ENCODE measurements around the gene GRAMD1A.

Gene GRAMD1A

DNA sequence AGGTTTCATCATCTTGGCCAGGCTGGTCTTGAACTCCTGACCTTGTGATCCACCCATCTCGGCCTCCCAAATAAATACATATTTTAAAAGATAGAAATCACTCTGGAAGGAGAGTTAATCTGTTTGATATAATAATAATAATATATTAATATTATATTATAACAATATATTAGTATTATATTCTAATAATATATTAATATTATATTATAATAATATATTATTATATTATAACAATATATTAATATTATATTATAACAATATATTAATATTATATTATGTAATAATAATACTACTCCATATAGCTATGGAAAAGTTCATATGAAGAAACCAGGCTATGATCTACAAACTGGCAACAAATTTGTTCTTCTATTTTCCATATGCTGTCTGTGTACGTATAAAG is 58.2 kb downstream of the GRAMD1A start:
- DNase-seq, result no peak

GRCh38 chr19:35059006-35059798 is 59.1 kb downstream of the GRAMD1A start:
- no peak for DNase-seq

GRCh38 chr19:35059799-35060091 is 59.6 kb downstream of the GRAMD1A start:
- DNase-seq, result no peak

DNA sequence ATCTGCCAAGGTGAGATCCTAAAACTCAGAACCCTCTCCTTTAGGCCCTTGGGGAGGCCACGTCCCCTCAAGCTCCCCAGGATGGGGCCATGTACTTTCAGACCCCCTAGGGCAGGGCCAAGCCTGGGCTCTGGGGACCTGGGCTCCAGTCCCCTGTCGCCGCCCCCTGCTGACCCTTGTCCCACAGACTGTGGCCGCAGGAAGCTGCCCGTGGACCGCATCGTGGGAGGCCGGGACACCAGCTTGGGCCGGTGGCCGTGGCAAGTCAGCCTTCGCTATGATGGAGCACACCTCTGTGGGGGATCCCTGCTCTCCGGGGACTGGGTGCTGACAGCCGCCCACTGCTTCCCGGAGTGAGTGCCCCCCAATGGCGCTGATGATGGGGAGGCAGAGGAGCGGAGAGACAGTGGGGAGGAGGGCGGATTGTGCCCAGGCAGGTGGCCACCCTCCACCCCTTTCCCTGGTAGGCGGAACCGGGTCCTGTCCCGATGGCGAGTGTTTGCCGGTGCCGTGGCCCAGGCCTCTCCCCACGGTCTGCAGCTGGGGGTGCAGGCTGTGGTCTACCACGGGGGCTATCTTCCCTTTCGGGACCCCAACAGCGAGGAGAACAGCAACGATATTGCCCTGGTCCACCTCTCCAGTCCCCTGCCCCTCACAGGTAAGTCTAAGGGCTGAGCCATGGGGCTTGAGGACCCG is 60.2 kb downstream of the GRAMD1A start:
- no peak for DNase-seq

DNA sequence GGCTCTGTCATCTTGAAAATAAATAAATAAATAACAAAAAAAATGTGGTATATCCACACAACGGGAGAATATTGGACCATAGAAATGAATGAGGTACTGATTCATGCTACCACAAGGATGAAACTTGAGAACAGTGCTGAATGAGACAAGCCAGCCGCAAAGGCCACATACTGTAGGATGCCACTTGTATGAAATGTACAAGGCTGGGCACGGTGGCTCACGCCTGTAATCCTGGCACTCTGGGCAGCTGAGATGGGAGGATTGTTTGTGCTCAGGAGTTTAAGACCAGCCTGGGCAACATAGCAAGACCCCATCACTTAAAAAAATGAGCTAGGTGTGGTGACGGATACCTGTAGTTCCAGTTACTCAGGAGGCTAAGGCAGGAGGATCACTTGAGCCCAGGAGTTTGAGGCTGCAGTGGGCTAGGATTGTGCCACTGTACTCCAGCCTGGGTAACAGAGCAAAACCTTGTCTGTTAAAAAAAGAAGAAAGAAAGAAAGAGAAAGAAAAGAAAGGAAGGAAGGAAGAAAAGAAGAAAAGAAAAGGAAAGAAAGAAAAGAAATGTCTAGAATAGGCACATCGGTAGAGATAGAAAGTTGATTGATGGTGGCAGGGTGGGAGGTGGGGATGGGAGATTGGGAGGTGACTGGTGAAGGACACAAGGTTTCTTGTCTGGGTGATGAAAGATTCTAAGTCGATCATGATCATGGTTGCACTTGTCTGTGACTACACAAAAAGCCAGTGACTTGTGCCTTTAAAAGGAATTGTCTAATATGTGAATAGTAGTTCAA is 61.7 kb downstream of the GRAMD1A start:
- no peak for DNase-seq

- no peak for DNase-seq
Observed at GRCh38 chr19:35062942-35063341, 62.8 kb downstream of the GRAMD1A start.

DNA sequence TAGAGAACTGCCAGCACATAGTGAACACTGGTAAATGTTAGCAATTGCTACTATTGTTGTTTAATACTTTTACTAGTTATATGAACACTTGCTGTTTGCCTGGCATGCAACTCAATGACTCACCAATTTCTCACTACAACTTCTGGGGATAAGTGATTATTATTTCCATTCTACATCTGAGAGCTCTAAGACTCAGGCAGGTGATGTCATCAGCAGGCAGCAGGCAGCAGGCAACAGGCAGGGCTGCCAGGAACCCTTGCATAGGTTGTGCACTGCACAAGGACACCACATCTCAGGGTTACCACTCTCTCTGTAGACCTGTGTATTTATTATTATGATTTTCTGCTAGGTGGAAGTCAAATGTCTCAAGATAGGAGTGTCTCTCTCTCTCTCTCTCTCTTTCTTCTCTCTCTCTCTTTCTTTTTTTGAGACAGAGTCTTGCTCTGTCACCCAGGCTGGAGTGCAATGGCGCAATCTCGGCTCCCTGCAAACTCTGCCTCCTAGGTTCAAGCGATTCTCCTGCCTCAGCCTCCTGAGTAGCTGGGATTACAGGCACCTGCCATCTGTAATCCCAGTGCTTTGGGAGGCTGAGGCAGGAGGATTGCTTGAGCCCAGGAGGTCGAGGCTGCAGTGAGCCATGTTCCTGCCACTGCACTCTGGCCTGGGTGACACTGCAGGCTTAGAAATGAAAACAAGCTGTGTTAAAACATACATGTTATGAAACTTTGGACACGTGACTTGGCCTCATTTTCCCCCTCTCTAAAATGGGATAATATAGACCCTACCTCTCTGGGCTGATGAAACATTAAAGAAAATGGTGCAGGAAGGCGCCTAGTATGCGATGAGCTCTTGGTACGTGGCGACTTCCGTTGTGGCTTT is 64.1 kb downstream of the GRAMD1A start:
- no peak for DNase-seq

- no peak for DNase-seq
Observed at GRCh38 chr19:35065574-35065973, 65.5 kb downstream of the GRAMD1A start.

DNA sequence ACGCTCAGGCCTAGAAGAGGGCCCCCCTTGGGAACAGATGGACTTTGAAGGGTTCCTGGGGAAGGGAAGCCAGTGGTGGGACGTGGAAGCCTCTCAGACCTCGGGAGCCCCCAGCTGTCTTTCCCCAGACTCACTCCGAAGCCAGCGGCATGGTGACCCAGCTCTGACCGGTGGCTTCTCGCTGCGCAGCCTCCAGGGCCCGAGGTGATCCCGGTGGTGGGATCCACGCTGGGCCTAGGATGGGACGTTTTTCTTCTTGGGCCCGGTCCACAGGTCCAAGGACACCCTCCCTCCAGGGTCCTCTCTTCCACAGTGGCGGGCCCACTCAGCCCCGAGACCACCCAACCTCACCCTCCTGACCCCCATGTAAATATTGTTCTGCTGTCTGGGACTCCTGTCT is 66.0 kb downstream of the GRAMD1A start:
- DNase-seq, result no peak

DNA sequence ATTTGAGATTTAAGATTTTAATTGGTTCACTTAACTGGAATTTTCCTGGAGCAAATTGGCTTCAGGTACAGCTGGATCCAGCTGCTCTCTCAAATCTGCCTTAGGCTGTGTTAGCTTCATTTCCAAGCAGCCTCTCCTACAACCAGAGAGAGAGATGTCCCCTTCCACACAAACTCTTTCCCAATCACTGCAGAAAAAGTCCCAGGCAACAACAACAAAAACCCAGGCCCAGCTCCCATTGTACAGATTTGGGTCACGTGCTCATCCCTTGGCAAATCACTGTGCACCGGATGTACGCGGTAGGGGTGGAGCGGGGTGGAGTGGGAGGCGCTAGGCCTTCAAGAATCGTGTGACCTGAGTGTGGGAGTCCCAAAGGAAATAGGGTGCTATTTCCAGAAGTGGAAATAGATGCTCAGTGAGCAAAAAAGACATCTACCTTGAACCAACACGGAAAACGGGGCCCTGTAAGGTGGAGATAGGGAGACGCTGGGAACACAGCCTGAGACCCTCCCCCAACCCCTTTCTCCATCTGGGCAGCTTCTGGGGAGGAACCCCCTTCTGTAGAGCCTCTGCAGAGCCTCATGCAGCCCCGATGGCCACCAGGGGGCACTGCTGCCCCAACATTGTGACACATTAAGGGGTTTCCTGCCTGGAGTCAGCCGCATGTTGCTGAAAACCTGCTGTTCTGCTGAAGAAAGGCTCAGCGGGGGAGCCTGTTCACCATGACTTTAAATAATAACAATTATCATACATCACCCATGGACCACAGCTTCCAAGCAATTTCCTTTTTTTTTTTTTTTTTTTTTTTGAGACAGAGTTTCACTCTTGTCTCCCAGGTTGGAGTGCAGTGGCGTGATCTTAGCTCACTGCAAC is 66.8 kb downstream of the GRAMD1A start:
- DNase-seq, result peak; percentile 85

DNA sequence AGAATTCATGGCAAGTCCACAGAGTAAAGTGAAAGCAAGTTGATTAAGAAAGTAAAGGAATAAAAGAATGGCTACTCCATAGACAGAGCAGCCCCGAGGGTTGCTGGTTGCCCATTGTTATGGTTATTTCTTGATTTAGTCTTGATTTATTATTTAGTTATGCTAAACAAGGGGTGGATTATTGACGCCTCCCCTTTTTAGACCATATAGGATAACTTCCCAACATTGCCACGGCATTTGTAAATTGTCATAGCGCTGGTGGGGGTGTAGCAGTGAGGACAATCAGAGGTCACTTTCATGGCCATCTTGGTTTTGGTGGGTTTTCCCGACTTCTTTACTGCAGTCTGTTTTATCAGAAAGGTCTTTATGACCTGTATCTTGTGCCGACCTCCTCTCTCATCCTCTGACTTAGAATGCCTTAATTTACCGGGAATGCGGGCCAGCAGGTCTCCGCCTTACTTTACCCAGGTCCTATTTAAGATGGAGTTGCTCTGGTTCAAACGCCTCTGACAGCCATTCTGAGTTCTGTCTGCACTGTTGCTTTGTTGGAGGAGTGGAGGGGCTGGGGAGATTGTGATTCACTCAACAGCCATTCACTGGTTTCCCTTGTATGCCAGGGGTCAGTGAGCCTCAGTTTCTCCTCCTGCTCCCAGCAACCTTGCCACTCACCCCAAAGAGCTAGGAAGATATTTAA is 69.0 kb downstream of the GRAMD1A start:
- no peak for DNase-seq

DNA sequence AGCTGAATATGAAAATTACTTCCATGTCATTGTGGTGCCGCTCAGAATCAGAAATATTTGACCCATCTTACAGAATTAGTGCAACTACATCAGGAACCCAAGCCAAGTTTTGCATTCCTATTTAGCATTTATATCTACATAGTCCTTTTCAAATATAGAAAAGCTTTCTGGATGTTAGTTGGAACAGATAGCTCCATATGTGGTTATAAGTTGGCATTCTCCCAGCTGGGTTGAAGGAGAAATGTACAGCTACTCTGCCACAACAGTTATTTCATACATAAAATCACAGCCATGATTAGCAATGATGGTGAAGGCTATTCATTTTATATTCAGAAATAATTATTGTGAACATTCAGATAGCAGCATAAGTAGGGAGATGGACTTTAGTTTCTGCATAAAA is 69.6 kb downstream of the GRAMD1A start:
- DNase-seq, result no peak

DNA sequence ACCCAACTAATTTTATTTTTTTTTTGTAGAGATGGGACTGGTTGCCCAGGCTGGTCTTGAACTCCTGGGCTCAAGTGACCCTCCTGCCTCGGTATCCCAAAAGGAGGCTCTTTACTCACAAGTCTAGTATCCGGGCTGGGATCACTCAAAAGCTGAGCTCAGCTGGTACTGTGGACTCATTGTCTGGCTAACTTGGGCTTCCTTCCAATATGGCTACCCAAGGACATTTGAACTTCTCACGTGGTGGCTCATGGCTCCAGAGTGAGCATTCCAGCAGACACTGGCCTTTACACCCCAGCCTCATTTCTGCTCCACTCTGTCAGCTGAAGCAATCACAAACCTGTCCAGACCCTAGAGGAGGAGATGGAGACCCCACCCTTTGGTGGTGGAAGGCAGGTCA is 70.3 kb downstream of the GRAMD1A start:
- DNase-seq, result no peak

DNA sequence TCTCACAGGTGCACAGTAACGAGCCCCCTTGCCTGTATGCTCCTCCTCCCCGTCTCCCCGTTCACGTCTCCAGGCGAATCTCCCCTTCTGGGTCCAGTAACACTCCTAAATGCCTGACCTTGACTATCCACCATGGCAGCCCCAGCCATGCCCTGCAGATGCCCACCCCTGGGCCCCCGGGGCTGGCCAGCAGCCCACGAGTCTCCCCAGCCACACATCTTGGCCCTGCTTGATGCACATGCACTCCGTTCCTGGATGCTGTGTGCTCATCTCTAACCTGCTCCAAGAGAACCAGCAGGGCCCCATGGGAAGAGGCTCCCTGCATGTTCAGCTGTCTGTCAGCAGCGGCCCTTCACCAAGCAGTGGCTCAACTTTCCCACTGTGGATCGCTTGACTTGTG is 73.4 kb downstream of the GRAMD1A start:
- DNase-seq, result no peak

DNA sequence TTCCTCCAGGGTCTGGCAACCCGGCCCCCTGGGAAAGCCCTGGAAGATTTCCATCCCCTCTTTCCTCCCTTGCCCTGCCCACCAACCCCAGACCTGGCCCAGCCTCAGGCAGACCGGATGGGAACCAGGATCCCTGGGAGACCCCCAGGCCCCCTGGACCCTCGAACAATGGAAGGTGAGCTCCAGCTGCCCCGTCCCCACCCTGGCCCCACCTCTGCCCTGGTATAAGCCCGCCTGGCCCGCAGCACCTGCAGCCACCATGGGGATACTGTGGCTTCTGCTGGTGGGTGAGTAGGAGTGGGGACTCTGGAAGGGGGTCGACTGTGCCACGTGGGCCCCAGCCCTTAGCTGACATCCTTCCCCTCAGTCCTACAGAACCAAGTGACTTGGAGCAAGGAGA is 73.8 kb downstream of the GRAMD1A start:
- no peak for DNase-seq

GRCh38 chr19:35074426-35075201 is 74.5 kb downstream of the GRAMD1A start:
- no peak for DNase-seq

DNA sequence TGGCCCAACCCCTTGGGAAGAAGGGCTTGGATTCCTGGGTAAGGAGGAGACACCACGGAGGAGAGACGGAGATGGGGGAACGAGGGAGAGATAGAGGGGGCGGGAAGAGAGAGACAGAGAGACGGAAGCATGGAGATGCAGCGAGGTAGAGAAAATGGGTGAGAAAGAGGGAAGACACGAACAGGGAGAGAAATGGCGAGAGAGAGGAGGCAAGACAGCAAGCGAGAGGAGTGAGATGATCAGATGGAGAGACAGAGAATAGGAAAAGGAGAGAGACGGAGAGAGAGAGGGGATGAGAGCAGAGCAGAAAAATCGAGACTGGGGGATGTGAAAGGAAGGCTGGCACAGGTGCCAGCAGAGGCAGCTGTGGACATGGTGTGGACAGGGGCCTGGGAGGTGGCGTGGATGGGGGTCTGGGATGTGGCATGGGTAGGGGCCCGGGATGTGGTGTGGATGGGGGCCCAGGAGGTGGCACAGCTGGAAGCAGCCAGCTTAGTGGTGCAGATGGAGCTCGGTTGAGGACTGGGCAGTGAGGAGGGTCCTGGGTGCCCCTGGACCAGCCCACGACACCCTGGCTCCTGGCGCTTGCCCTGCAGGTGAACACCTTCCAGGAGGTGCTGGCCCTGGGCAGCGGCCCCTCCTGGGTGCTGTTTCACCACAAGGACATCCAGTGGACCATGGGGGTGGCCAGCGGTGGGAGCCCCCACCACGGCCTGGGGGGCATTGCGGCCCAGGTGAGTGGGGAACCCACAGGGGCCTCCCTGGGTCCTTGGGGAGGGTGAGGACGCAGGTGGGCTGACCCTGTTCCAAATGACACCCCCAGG is 75.3 kb downstream of the GRAMD1A start:
- DNase-seq, result no peak

- DNase-seq, result no peak
Observed at GRCh38 chr19:35076026-35076370, 75.9 kb downstream of the GRAMD1A start.

All from COR-L47 (cell line).